Panc1 (cell line): ENCODE data around the gene ZFYVE1. TPM values are rescaled to one million over a fixed set of nuclear protein-coding genes. Genes with fewer than 3 reads are reported as not detected.

Source experiments
- ATAC-seq: fragments of 200-7000 bp; cut with Tn5 transposase; 2 replicates; pipeline ENCODE4 v1.9.1; 2020; ENCODE audit warnings: mild to moderate bottlenecking, moderate library complexity
- BruUV-seq: library from RNA; stranded (reverse); fragments of 400-500 nt; replicated peaks from 2 replicates; lab custom pipeline; 2021; lab: Mats Ljungman, UMichigan
- CTCF ChIA-PET: fragments of 300-600 bp; sonication (Branson Sonifier 250); formaldehyde crosslinking; loops from one replicate; lab custom pipeline; 2022; ENCODE audit warnings: antibody characterized with exemption; lab: Charles Lee
- POLR2A ChIA-PET: fragments of 300-600 bp; sonication (Branson Sonifier 250); formaldehyde crosslinking; loops from one replicate; lab custom pipeline; 2022; ENCODE audit warnings: antibody characterized with exemption; lab: Charles Lee
- DNase-seq: peaks from one replicate; pipeline ENCODE4 v3.0.0-alpha.2; 2010; ENCODE audit warnings: low read depth, low spot score
- H3K27ac ChIP-seq: 2 replicates; pipeline ENCODE4 v1.5.1; 2011; ENCODE audit warnings: mild to moderate bottlenecking, low read length, inconsistent platforms
- H3K27me3 ChIP-seq: fragments of 200-500 bp; sonication (Bioruptor generic); 2 replicates; pipeline ENCODE4 v1.6.0; 2014; ENCODE audit warnings: low read length, inconsistent platforms; ENCODE audit not compliant: control insufficient read depth, insufficient read depth
- H3K36me3 ChIP-seq: fragments of 200-500 bp; sonication (Bioruptor generic); 2 replicates; pipeline ENCODE4 v1.5.1; 2014; ENCODE audit warnings: inconsistent platforms, mild to moderate bottlenecking, low read length, moderate library complexity; ENCODE audit not compliant: control insufficient read depth, insufficient read depth
- H3K4me1 ChIP-seq: 2 replicates; pipeline ENCODE4 v1.5.1; 2011; ENCODE audit warnings: inconsistent platforms, mild to moderate bottlenecking, low read length, moderate library complexity; ENCODE audit not compliant: control insufficient read depth, insufficient read depth
- H3K4me3 ChIP-seq, 2 experiments: 2 replicates each; pipeline ENCODE4 v1.5.1; 2011 to 2012; ENCODE audit warnings: low read depth in 2 of 2, low read length in 2 of 2, mild to moderate bottlenecking in 2 of 2, inconsistent platforms in 1 of 2, moderate library complexity in 1 of 2
- H3K9me3 ChIP-seq: fragments of 200-500 bp; sonication (Bioruptor generic); 2 replicates; pipeline ENCODE4 v1.5.1; 2014; ENCODE audit warnings: low read depth, mild to moderate bottlenecking, inconsistent platforms, low read length, moderate library complexity; ENCODE audit not compliant: control insufficient read depth, insufficient read depth
- CTCF ChIP-seq: fragments of 450-650 bp; IDR thresholded peaks from 2 replicates; pipeline ENCODE4 v1.5.1; 2017; ENCODE audit warnings: mild to moderate bottlenecking
- POLR2AphosphoS5 ChIP-seq: IDR thresholded peaks from 2 replicates; pipeline ENCODE4 v1.6.1; 2012; ENCODE audit warnings: mild to moderate bottlenecking, low read depth, low read length, moderate library complexity
- REST ChIP-seq, 2 experiments: IDR thresholded peaks; 2 replicates each; pipeline ENCODE4 v1.6.1; 2011 to 2012; ENCODE audit warnings: low read depth in 2 of 2, control low read depth in 1 of 2, low read length in 1 of 2, mild to moderate bottlenecking in 1 of 2, moderate library complexity in 1 of 2; ENCODE audit not compliant: insufficient read depth in 1 of 2
- SIN3A ChIP-seq: IDR thresholded peaks from 2 replicates; pipeline ENCODE4 v1.6.1; 2012; ENCODE audit warnings: low read depth, mild to moderate bottlenecking, low read length, moderate library complexity, borderline replicate concordance; ENCODE audit not compliant: insufficient read depth
- TCF7L2 ChIP-seq: IDR thresholded peaks from 2 replicates; pipeline ENCODE4 v1.6.1; 2011; ENCODE audit warnings: mild to moderate bottlenecking, low read depth, low read length, inconsistent platforms
- in situ Hi-C: cut with HindIII; loops from 2 replicates; pipeline ENCODE4 v1.10.0; 2016; ENCODE audit warnings: low sequenced_read_pairs, low pct_unique_long_range_greater_than_20kb
- intact Hi-C: fragments of 100-400 bp; cut with micrococcal nuclease; formaldehyde crosslinking; loops from one replicate; pipeline ENCODE4 v1.10.0; 2022; ENCODE audit not compliant: unreplicated experiment
- total RNA-seq: library from RNA; stranded (reverse); gene quantifications from one replicate; pipeline ENCODE4 v1.2.1, GENCODE V29; 2021; ENCODE audit not compliant: unreplicated experiment

ZFYVE1 gene
- total RNA-seq, 1 experiment from 2014 or later = 19.8 TPM

- no TSS peak for BruUV-seq
- H3K36me3 ChIP-seq = no peaks in the 10 kb centered on the region
- no peak for DNase-seq
- no peak overlapping the region for H3K27ac ChIP-seq
- H3K4me3 ChIP-seq = no peak overlapping the region
- H3K9me3 ChIP-seq = no peaks in the 10 kb centered on the region
- no peaks in the 10 kb centered on the region for H3K27me3 ChIP-seq
- H3K4me1 ChIP-seq = no peaks in the 10 kb centered on the region
- intact Hi-C loops = no loop called here
- in situ Hi-C loops = no loop called here
- ChIA-PET POLR2A (no interaction called here), CTCF (interaction anchor here (0.6 to 0.7 kb wide), 2 partner anchors 231 to 438 kb away, joined by 3 to 8 read pairs; no protein-coding TSS in a partner anchor)
- TF ChIP-seq CTCF = no peak
- no peak for TF ChIP-seq POLR2AphosphoS5
- TF ChIP-seq SIN3A = no peak
- TF ChIP-seq REST (IDR thresholded peaks at IDR 0.05; ENCODE audit: insufficient read depth in 1 of 2, low read depth in 2 of 2, low read length in 1 of 2) = no peak
- TF ChIP-seq TCF7L2 = no peak
- no peak for ATAC-seq
These were observed 74.7 kb downstream of the ZFYVE1 start for GRCh38 chr14:72952171-72952570.

GRCh38 chr14:72948481-72949138, 78.3 kb downstream of the ZFYVE1 start:
- Histone ChIP-seq H3K4me1 (no peaks in the 10 kb centered on the region), H3K27me3 (no peaks in the 10 kb centered on the region), H3K36me3 (no peaks in the 10 kb centered on the region), H3K4me3 (no peak overlapping the region), H3K9me3 (no peaks in the 10 kb centered on the region), H3K27ac (no peak overlapping the region)
- in situ Hi-C loops = no loop called here
- TF ChIP-seq POLR2AphosphoS5 (no peak), CTCF (peak; percentile 89)
- ChIA-PET CTCF (interaction anchor here (0.5 to 1.8 kb wide), 5 partner anchors 327 to 1983 kb away, joined by 3 to 12 read pairs (median 6); no protein-coding TSS in a partner anchor), POLR2A (no interaction called here)
- BruUV-seq = no TSS peak
- peak; percentile 35 for DNase-seq
- intact Hi-C loops = loop anchor here (2.0 kb wide), 1 partner anchor 432 kb away; no protein-coding TSS in a partner anchor
- ATAC-seq = peak; percentile 74
